ENCODE measurements around the gene KCNJ4.

The KCNJ4 gene

DNA sequence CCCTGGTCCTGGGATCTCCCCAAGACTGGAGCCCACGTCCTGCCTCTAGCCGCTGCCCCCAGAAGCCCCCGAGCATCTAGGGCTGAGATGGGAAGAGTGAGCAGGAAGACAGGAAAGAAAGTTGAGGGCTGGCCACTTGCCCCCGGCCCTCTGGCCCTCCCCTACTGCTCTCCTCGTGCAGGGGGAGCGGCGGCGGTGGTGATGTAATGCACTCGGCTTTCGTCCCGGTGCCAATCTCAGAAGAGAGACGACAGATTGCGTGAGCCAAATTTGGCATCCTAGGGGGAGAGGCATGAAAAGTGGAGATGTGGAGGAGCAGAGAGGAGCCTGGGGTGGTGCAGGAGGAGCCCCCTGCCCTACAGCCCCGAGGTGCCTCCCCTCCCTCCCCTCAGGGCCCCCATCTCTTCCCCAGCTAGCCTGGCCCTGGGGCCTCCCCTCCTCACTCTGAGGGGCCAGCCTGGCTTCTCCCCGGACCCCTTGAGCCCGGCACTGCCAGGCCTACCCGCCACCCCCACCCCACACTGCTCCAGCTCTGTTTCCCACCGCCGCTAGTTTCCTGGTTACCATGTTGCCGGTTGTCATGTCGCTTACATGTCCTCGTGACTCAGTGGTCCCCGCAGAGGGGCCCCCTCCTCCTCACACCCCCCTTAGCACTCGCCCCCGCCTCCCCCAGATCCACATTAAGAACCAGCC, 2.5 kb downstream of the KCNJ4 start:
- no peaks in the 10 kb centered on the region for H3K9me3 Mint-ChIP-seq
- H3K27ac Mint-ChIP-seq: no peak overlapping the region
- DNase-seq: no peak
- peaks cover 9% of the 10 kb centered on the region for H3K4me1 Mint-ChIP-seq (ENCODE audit: low read depth)
- H3K4me3 Mint-ChIP-seq: no peak overlapping the region
- peaks cover 66% of the 10 kb centered on the region for H3K27me3 Mint-ChIP-seq
- H3K36me3 Mint-ChIP-seq (ENCODE audit: low read depth): no peaks in the 10 kb centered on the region

DNA sequence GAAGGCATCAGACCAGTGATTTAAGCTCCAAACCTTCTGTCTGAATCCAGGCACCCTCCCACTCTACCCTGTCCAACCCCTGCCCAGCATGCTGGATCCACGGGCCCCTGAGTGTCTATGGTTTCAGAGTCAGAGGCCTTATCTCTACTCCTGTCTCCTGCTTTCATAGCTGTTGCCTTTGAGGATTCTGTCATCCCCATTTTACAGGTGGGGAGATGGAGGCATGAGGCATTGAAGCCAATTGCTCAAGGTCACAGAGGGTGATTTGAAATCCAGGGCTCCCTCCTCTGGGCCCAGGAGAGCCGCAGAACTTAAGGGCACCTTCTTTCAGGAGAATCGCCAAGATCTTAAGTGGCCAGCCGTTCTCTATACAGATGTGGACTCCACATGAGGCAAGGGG, 3.1 kb downstream of the KCNJ4 start:
- no peaks in the 10 kb centered on the region for H3K36me3 Mint-ChIP-seq (ENCODE audit: low read depth)
- H3K4me1 Mint-ChIP-seq (ENCODE audit: low read depth): peaks cover 9% of the 10 kb centered on the region
- peaks cover 60% of the 10 kb centered on the region for H3K27me3 Mint-ChIP-seq
- no peak overlapping the region for H3K27ac Mint-ChIP-seq
- H3K9me3 Mint-ChIP-seq: no peaks in the 10 kb centered on the region
- DNase-seq: no peak
- H3K4me3 Mint-ChIP-seq: no peak overlapping the region

DNA sequence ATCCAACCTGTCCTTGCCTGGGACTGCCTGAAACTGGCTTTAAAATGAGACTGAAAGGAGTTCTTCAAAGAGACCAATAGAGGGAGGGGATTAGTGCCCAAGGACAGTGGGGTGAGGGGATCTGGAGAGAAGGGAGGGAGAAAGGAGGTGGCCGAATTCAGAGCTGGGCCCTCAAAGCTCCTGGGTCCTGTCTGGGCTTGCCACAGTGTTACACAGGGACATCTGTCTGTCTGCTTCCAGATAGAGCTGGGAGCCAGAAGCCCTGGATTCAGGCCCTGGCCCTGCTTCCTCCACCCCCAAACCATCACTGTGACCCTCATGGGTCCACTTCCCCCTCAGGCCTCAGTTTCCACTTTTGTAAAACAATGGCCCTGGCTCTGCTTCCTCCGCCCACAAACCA, 3.6 kb downstream of the KCNJ4 start:
- no peaks in the 10 kb centered on the region for H3K36me3 Mint-ChIP-seq (ENCODE audit: low read depth)
- no peak for DNase-seq
- no peaks in the 10 kb centered on the region for H3K9me3 Mint-ChIP-seq
- peaks cover 55% of the 10 kb centered on the region for H3K27me3 Mint-ChIP-seq
- H3K27ac Mint-ChIP-seq: no peak overlapping the region
- peaks cover 6% of the 10 kb centered on the region for H3K4me1 Mint-ChIP-seq (ENCODE audit: low read depth)
- H3K4me3 Mint-ChIP-seq: no peak overlapping the region

DNA sequence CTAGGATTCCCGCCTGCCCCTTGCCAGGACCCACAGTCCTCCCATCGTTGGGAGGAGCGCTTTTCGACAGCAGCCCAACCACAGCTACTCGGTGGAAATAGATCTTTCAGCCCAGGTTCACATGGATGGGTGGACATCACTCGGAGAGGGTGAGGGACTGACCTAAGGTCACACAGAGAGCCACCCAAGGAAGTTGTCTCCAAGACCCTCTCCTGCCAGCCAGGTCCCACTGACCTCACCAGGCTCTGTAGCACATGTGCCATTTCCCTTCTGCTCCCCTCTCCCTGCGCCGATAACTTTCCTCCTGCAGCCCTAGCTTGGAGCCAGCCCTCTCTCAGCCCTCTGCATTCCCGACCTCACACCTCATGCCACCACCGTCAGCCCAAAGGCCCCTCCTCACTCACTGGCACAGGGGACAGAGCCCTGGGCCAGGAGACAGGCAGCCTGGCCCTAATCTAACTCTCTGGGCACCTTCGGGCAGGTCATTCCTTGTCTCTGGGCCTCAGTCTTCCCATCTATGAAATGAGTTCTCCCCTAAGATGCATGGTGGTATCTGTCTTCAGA, 4.7 kb downstream of the KCNJ4 start:
- no peaks in the 10 kb centered on the region for H3K9me3 Mint-ChIP-seq
- peaks cover 50% of the 10 kb centered on the region for H3K27me3 Mint-ChIP-seq
- DNase-seq: no peak
- no peak overlapping the region for H3K4me3 Mint-ChIP-seq
- peaks cover 4% of the 10 kb centered on the region for H3K4me1 Mint-ChIP-seq (ENCODE audit: low read depth)
- H3K27ac Mint-ChIP-seq: no peak overlapping the region
- no peaks in the 10 kb centered on the region for H3K36me3 Mint-ChIP-seq (ENCODE audit: low read depth)

DNA sequence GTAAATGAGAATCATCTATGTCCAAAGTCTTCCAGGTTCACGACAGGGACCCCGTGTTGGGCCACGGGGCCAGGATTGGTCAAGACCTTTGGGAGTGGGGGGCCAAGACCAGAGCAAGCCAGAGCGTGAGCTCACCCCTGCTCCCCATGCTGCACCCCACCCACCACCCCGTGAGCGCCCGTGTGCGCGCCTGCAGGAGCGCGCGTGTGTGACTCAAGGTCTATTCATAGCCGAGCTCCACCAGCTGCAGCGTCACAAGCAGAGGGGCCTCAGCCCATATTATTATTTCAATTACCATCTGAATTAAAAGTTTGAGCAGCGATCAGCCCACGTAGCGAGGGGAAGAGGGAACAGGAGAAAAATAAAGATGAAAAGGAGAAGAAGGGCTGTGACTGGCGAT, 5.2 kb downstream of the KCNJ4 start:
- H3K9me3 Mint-ChIP-seq: no peaks in the 10 kb centered on the region
- no peak overlapping the region for H3K4me3 Mint-ChIP-seq
- no peaks in the 10 kb centered on the region for H3K36me3 Mint-ChIP-seq (ENCODE audit: low read depth)
- H3K27me3 Mint-ChIP-seq: peaks cover 50% of the 10 kb centered on the region
- H3K27ac Mint-ChIP-seq: no peak overlapping the region
- DNase-seq: no peak
- H3K4me1 Mint-ChIP-seq (ENCODE audit: low read depth): peaks cover 4% of the 10 kb centered on the region

DNA sequence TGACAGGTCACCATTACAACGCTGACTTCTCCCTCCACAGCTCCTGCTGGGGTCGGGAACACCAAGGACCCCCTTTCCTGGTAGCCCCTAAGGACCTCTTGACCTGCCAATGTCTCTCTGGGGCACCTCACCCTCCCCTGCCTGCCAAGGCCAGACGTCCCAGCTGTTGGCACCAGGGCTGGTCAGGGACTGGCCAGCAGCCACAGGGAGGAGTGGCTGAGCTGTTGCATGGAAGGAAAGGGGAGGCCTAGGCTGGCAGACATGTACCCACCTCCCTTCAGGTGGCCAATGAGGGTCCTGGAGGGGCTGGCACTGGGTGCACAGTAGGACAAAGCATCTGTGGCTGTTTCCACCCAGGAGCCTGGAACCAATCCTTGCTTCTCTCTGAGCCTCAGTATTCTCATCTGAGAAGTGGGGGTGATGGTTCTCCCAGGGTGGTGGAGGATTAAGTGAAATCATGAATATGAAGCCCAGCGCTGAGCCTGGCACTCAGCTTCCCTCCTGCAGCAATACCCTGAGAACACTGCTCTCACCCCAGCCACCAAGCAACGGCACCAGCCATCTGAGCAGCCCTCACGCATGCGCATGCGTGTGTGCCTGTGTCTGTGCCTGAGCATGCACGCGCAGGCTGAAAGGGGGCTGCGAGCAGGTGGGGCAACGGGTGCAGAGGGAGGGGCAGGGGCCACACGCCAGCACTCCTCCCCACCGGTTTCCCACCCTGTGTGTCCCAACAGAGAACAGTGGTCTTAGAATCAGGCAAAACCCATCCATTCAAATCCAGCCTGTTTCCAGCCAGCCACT, 5.9 kb downstream of the KCNJ4 start:
- no peak for DNase-seq
- Mint-ChIP-seq H3K36me3 (ENCODE audit: low read depth) (no peaks in the 10 kb centered on the region), H3K4me1 (ENCODE audit: low read depth) (no peaks in the 10 kb centered on the region), H3K9me3 (no peaks in the 10 kb centered on the region), H3K27ac (no peak overlapping the region), H3K27me3 (peaks cover 47% of the 10 kb centered on the region), H3K4me3 (no peak overlapping the region)

DNA sequence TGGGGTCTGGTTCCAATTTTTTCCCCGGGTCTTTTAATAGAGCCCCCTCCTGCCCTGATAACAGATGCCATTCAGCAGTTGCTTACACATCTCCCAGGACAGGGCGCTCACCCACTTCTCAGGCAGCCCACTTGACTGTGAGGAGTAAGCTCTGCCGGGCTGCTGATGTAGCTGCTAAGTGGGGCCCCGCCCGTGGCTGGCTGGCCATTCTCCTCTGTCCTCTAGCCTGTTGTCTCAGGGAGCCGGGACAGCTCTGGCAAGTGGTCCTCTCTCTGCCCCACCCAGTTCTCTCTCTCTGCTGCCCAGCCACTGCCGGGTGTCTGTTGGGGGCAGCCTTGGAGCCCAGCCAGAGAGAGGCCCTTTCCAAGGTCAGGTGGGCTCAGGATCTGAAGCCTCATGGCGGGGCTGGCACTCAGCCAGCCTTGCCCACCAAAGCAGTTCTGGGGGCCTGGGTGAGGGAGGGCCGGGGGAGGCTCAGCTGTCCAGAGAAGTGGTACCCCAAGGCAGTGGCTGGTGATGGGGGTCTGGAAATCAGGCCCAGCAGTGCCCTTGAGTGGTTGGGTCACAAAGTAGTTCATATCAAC, 8.9 kb downstream of the KCNJ4 start:
- no peak overlapping the region for H3K27ac Mint-ChIP-seq
- H3K27me3 Mint-ChIP-seq: peaks cover 23% of the 10 kb centered on the region
- DNase-seq: no peak
- H3K9me3 Mint-ChIP-seq: no peaks in the 10 kb centered on the region
- no peaks in the 10 kb centered on the region for H3K36me3 Mint-ChIP-seq (ENCODE audit: low read depth)
- no peak overlapping the region for H3K4me3 Mint-ChIP-seq
- H3K4me1 Mint-ChIP-seq (ENCODE audit: low read depth): no peaks in the 10 kb centered on the region

DNA sequence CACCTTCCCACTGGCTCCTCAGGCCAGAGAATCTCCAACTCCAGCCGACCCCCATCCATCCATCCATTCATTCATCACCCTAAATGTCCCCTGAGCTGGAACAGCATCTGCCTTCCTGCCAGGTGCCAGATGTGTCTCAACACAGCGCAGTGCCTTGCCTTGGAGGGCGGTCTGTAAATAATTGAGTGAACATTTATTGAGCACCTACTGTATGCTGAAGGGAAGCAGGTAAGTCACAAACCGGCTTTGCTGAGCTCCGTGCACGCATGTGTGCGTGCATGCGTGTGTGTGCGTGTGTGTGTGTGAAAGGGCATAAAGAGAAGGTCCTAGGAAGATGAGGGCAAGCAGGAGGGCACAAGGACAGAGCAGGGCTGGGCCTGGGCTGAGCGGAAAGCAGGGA, 10.2 kb downstream of the KCNJ4 start:
- Mint-ChIP-seq H3K27ac (no peak overlapping the region), H3K4me1 (ENCODE audit: low read depth) (no peaks in the 10 kb centered on the region), H3K27me3 (peaks cover 10% of the 10 kb centered on the region), H3K9me3 (no peaks in the 10 kb centered on the region), H3K36me3 (ENCODE audit: low read depth) (no peaks in the 10 kb centered on the region), H3K4me3 (no peak overlapping the region)
- DNase-seq: no peak

DNA sequence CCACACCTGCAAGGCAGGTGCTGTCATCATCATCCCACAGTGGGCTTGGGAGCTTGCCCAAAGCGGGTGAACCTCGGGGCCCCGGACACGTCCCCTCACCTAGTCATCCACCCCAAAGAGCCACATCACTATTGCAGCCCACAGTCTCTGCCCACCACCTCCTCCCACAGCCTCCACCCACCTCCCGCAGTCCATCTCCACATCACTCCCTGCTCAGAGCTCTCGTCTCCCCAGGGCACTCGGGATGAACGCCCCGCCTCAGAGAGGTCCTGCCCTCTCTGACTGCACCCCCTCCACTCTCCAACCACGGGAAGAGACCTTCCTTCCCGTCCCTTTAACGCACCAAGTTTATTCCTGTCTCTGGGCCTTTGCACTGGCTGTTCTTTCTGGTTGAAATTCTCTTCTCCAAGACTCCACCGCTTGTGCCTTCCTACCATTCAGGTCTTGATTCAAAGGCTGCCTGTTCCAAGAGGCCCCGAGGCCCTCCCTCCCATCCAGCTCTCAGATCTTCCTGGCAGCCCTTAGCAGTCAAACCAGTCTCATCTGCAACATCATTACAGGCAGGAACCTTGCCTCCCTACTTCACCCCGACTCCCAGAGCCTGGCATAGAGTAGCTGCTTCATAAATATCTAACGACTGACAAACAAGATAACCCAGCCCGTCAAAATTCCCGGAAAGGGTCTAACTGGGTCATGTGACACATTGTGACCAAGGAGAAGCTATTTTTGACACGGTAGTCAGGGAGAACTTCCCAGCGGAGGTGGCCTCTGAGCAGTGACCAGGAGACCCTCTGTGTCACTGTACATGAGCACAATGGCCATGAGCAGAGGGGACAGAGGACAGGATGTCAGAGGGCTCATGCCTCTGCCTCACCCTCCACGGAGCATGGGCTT, 11.1 kb downstream of the KCNJ4 start:
- Mint-ChIP-seq H3K27ac (no peak overlapping the region), H3K36me3 (ENCODE audit: low read depth) (no peaks in the 10 kb centered on the region), H3K27me3 (peaks cover 6% of the 10 kb centered on the region), H3K9me3 (no peaks in the 10 kb centered on the region), H3K4me1 (ENCODE audit: low read depth) (no peaks in the 10 kb centered on the region), H3K4me3 (no peak overlapping the region)
- no peak for DNase-seq

DNA sequence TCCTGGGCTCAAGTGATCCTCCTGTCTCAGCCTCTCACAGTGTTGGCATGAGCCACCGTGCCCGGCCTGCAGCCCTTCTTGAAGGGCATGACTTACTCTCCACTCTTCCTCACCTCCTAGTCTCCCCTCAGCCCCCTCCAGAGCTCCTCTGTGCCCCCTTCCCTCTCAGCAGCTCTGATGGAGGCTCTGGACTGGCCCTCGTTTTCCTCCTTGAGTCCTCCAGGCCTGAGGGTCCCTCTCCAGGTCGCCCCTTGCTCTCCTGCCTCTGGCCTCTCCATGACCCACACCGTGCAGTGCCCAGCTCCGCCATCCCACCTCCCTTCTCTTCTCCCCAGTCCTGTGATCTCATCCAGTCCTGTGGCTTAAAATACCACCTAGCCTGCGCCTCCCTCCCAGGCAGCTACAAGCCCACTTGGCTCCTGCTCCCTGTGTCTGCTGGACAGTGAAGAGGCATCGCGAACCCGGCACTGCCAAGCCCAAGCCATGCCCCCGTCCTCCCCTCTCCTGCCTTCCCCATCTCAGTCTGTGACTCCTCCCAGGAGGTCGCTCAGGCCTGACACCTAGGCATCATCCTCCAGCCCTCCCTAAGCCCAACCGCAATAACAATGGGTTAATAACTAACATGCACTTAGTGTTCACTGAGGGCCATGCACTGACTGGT, 11.9 kb downstream of the KCNJ4 start:
- peaks cover 5% of the 10 kb centered on the region for H3K27me3 Mint-ChIP-seq
- no peaks in the 10 kb centered on the region for H3K4me1 Mint-ChIP-seq (ENCODE audit: low read depth)
- H3K4me3 Mint-ChIP-seq: no peak overlapping the region
- H3K36me3 Mint-ChIP-seq (ENCODE audit: low read depth): no peaks in the 10 kb centered on the region
- no peak for DNase-seq
- no peaks in the 10 kb centered on the region for H3K9me3 Mint-ChIP-seq
- no peak overlapping the region for H3K27ac Mint-ChIP-seq

DNA sequence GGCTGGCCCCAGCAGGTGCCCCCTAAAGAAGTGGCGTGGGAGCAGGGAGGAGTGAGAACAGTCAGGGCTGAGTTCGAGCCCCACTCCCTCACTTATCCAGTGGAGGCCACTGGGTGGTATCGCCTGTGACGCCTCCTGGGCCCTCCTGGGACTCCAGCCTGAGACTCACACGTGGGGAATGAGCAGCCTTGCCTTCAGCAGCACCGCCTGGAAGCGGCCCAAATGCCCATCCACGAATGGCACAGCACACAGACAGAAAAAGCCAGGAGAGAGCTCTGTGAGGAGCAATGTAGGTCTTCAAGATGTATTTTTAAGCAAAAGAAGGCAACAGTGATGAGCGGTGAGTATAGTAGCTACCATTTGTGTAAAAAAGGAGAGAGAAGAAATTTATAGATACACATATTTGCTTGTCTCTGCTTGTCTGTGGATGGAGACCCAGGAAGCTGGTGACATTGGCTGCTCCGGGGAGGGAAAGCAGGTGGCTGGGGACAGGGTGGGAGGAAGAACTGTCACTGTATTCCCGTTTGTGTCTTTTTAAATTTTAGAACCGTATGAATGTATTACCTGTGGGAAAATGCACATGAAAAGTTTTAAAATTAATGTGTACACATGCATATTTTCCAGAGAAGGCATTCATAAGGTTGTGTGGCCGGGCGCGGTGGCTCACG, 13.2 kb downstream of the KCNJ4 start:
- no peak for DNase-seq
- H3K4me3 Mint-ChIP-seq: no peak overlapping the region
- no peak overlapping the region for H3K27ac Mint-ChIP-seq
- H3K27me3 Mint-ChIP-seq: peaks cover 5% of the 10 kb centered on the region
- no peaks in the 10 kb centered on the region for H3K9me3 Mint-ChIP-seq
- no peaks in the 10 kb centered on the region for H3K4me1 Mint-ChIP-seq (ENCODE audit: low read depth)
- no peaks in the 10 kb centered on the region for H3K36me3 Mint-ChIP-seq (ENCODE audit: low read depth)

DNA sequence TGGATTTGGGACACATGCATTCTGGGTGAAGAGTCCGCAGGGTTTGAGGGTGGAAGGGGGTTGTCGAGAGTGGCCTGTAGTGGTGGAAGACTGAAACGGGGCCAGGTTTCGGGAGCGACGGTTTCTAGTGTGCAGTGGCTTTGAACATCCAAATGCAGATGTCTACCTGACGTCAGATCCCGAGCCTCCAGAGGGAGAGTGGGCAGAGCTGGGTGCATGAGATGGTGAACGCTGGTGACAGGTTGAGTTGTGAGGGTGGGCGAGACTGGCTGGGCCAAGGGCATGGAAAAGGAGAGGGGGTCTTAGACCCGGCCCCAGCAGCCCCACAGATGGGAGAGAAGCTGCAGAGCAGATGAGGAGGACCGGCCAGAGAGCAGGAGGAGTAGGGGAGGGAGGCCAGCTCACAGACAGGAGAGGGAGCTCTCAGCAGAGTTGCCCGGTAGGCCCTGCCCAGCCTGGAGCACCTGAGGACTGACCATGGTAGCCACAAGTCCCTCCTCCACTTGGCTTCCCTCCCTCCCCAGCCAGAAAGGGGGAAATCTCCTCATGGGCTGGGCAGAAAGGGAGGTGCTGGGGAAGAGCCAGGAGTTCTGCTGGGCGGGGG, 14.2 kb downstream of the KCNJ4 start:
- no peak overlapping the region for H3K4me3 Mint-ChIP-seq

DNA sequence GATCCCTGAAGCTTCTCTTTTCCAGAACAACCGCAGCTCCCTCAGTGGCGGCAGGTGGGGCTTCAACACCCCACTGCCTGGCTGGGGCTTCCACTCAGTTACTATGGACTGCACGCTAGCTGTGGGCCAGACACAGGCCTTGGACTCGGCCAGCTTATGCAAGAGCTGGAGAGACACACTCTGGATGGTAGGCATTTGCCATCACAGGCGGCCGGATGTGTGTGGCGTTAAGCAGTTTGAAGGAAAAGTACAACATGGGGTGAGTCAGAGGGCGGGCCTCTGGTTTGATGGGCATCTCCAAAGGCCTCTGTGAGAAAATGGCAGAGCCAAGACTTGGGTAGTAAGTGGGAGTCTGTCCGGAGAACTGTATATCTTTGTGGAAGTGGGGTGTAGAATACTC, 17.6 kb downstream of the KCNJ4 start:
- DNase-seq: no peak
- Mint-ChIP-seq H3K9me3 (no peaks in the 10 kb centered on the region), H3K27me3 (no peaks in the 10 kb centered on the region), H3K4me1 (ENCODE audit: low read depth) (no peaks in the 10 kb centered on the region), H3K36me3 (ENCODE audit: low read depth) (no peaks in the 10 kb centered on the region), H3K4me3 (no peak overlapping the region), H3K27ac (no peak overlapping the region)

More for the DNA sequence above, 14.2 kb downstream of the KCNJ4 start:
- H3K27me3 Mint-ChIP-seq: peaks cover 5% of the 10 kb centered on the region
- H3K4me1 Mint-ChIP-seq (ENCODE audit: low read depth): no peaks in the 10 kb centered on the region
- H3K27ac Mint-ChIP-seq: no peak overlapping the region
- no peak for DNase-seq
- no peaks in the 10 kb centered on the region for H3K36me3 Mint-ChIP-seq (ENCODE audit: low read depth)
- no peaks in the 10 kb centered on the region for H3K9me3 Mint-ChIP-seq
